ENCODE results near the gene HMCN2. TPM values are rescaled to one million over a fixed set of nuclear protein-coding genes. Genes with fewer than 3 reads are reported as not detected.

HMCN2 gene
- total and polyA plus RNA-seq, 2 of the 4 experiments (the other 2 are of a cell fraction) = 0.02 TPM; not detected in 1

GRCh38 chr9:130450344-130451003, 184.9 kb downstream of the HMCN2 start:
- Histone ChIP-seq H3K18ac (ENCODE audit: low read depth, low read length) (no peak overlapping the region), H2BK15ac (ENCODE audit: low read depth, low read length) (no peak overlapping the region), H3K79me1 (ENCODE audit: low read depth in 1 of 2, low read length in 2 of 2) (no peaks in the 10 kb centered on the region), H3K4me2 (ENCODE audit: low read depth, low read length) (no peak overlapping the region), H2BK5ac (ENCODE audit: low read depth, low read length, poor library complexity, severe bottlenecking) (no peak overlapping the region), H3K27ac (ENCODE audit: insufficient read depth, low read length) (no peak overlapping the region), H3K9me1 (ENCODE audit: insufficient read depth, low read length) (peaks cover 15% of the 10 kb centered on the region), H4K8ac (ENCODE audit: low read depth in 2 of 2, low read length in 2 of 2) (no peak overlapping the region), H3K14ac (replicated peaks; ENCODE audit: low read depth, low read length) (no peak overlapping the region), H3K4me1 (ENCODE audit: control insufficient read depth, insufficient read depth, low read length) (peaks cover 38% of the 10 kb centered on the region), H4K20me1 (ENCODE audit: insufficient read depth, low read length) (peaks cover 5% of the 10 kb centered on the region; the same call in 1 of the 2 replicates), H4K5ac (ENCODE audit: low read depth, low read length) (no peak overlapping the region), H2AFZ (replicated peaks; ENCODE audit: low read length, poor library complexity) (peak overlapping the region; percentile 60), H2AK9ac (replicated peaks; ENCODE audit: low read depth, low read length, poor library complexity) (no peak overlapping the region), H3K27me3 (ENCODE audit: control insufficient read depth, insufficient read depth, low read length) (no peaks in the 10 kb centered on the region; the same call in 1 of the 2 replicates), H3K4me3 (ENCODE audit: insufficient read depth, low read depth, low read length) (no peak overlapping the region), H3K36me3 (ENCODE audit: control insufficient read depth, insufficient read depth, low read length) (no peaks in the 10 kb centered on the region), H3K9ac (ENCODE audit: low read depth, low read length) (no peak overlapping the region), H4K91ac (ENCODE audit: insufficient read depth, low read depth, low read length) (no peak overlapping the region), H3K23ac (ENCODE audit: low read depth, low read length) (no peak overlapping the region), H3K56ac (ENCODE audit: extremely low read depth, insufficient read depth, low read length) (no peak overlapping the region), H2AK5ac (ENCODE audit: low read depth, low read length) (peak overlapping the region; percentile 17; the same call in 1 of the 2 replicates), H2BK120ac (ENCODE audit: low read depth, low read length) (no peak overlapping the region), H2BK20ac (ENCODE audit: low read depth, low read length) (no peak overlapping the region), H3K4ac (ENCODE audit: low read depth, low read length) (peak overlapping the region; percentile 34), H3K9me3 (ENCODE audit: control insufficient read depth, insufficient read depth, low read length) (no peaks in the 10 kb centered on the region)
- ChIA-PET POLR2A (ENCODE audit: unreplicated experiment) (no interaction called here), CTCF (no interaction called here)
- in situ Hi-C loops (cut with MboI; ENCODE audit: low sequenced_read_pairs) (loop anchor here (5.0 kb wide), 1 partner anchor 237 kb away; no protein-coding TSS in a partner anchor), dilution Hi-C loops (cut with HindIII; ENCODE audit: low sequenced_read_pairs, unreplicated experiment) (no loop called here), intact Hi-C loops (cut with micrococcal nuclease) (no loop called here)
- ATAC-seq (ENCODE audit: low read depth) (no peak), DNase-seq (no peak)
- TF ChIP-seq NFE2L2 (IDR thresholded peaks at IDR 0.05; ENCODE audit: low read depth, low read length) = no peak
- TF ChIP-seq CEBPB (IDR thresholded peaks at IDR 0.05; ENCODE audit: low read depth, low read length) = no peak
- no peak for TF ChIP-seq RCOR1 (IDR thresholded peaks at IDR 0.05; ENCODE audit: insufficient replicate concordance, low read length)
- no TSS peak for BruUV-seq (replicated peaks)
- WGBS, 2 experiments (ENCODE audit: extremely low coverage in 2 of 2, insufficient read length in 1 of 2) = 82% methylated on average over 9 of the region's 15 CpGs; no CpG with 5 or more reads in 1 of the 2 experiments
